Stimulated activated CD4-positive, alpha-beta T cell treated with anti-CD3 and anti-CD28 coated beads, Interleukin-1b, Interleukin-23, amount 100 ng/mL, for 1 hour (primary cell): ENCODE data around the gene MYOZ2.
A peak's percentile ranks its signal among the peaks of the same experiment; 100 is the strongest.

Experiments
- DNase-seq, 2 donors: peaks; one replicate each; pipeline ENCODE4 v3.0.0-alpha.2; 2020; ENCODE audit warnings: low read depth in 2 of 2

The MYOZ2 gene

GRCh38 chr4:119197772-119198212, 62.2 kb downstream of the MYOZ2 start:
- no peak for DNase-seq

GRCh38 chr4:119204916-119205315, 69.3 kb downstream of the MYOZ2 start:
- no peak for DNase-seq

GRCh38 chr4:119205690-119206089, 70.1 kb downstream of the MYOZ2 start:
- no peak for DNase-seq

- no peak for DNase-seq
Observed at GRCh38 chr4:119206178-119206577, 70.5 kb downstream of the MYOZ2 start.

- no peak for DNase-seq
Observed at GRCh38 chr4:119207051-119207450, 71.4 kb downstream of the MYOZ2 start.

GRCh38 chr4:119209077-119209476, 73.4 kb downstream of the MYOZ2 start:
- DNase-seq, result no peak

- DNase-seq, result no peak
Observed at GRCh38 chr4:119209586-119209985, 74.0 kb downstream of the MYOZ2 start.

GRCh38 chr4:119210775-119211174, 75.1 kb downstream of the MYOZ2 start:
- DNase-seq, result no peak

GRCh38 chr4:119211867-119212233, 76.2 kb downstream of the MYOZ2 start:
- DNase-seq, result no peak

- peak; percentile 95 to 98 for DNase-seq
Observed at GRCh38 chr4:119212234-119212963, 76.8 kb downstream of the MYOZ2 start, which contains the start of gene USP53. TSS of gene USP53 (plus strand) at chr4:119212713. CDS start at chr4:119239760, 27,047 bp downstream.

GRCh38 chr4:119212964-119213606, 77.5 kb downstream of the MYOZ2 start:
- peak in 1 of 2 donors; percentile 5 for DNase-seq

GRCh38 chr4:119218093-119218492, 82.5 kb downstream of the MYOZ2 start:
- no peak for DNase-seq

- DNase-seq, result no peak
Observed at GRCh38 chr4:119221412-119221811, 85.8 kb downstream of the MYOZ2 start.

- no peak for DNase-seq
Observed at GRCh38 chr4:119227690-119228089, 92.1 kb downstream of the MYOZ2 start.

GRCh38 chr4:119228406-119228805, 92.8 kb downstream of the MYOZ2 start:
- DNase-seq, result no peak

- DNase-seq, result no peak
Observed at GRCh38 chr4:119229908-119230687, 94.5 kb downstream of the MYOZ2 start.

GRCh38 chr4:119231491-119231890, 95.9 kb downstream of the MYOZ2 start:
- no peak for DNase-seq

GRCh38 chr4:119232286-119232685, 96.7 kb downstream of the MYOZ2 start:
- DNase-seq, result no peak

GRCh38 chr4:119233191-119233590, 97.6 kb downstream of the MYOZ2 start:
- DNase-seq, result no peak

GRCh38 chr4:119233750-119234149, 98.1 kb downstream of the MYOZ2 start:
- DNase-seq, result no peak

GRCh38 chr4:119237201-119237600, 101.6 kb downstream of the MYOZ2 start:
- DNase-seq, result no peak
